B cell (primary cell): Measurements from ENCODE around the gene CLDN4. TPM values are rescaled to one million over a fixed set of nuclear protein-coding genes. Genes with fewer than 3 reads are reported as not detected.

Experiments used
- ATAC-seq: fragments of 200-7000 bp; cut with Tn5 transposase; one replicate; pipeline ENCODE4 v1.10.0; 2021; ENCODE audit warnings: low read depth, mild to moderate bottlenecking, moderate number of reproducible peaks, moderate library complexity
- CTCF ChIA-PET: fragments of 350-600 bp; sonication (Branson Sonifier 250); formaldehyde crosslinking; loops from one replicate; lab custom pipeline; 2021; ENCODE audit warnings: antibody characterized with exemption, inconsistent platforms; lab: Charles Lee
- POLR2A ChIA-PET: fragments of 350-600 bp; sonication (Branson Sonifier 250); formaldehyde crosslinking; loops from one replicate; lab custom pipeline; 2021; ENCODE audit warnings: antibody characterized with exemption; lab: Charles Lee
- DNase-seq: peaks from one replicate; pipeline ENCODE4 v3.0.0; 2013
- H2AFZ ChIP-seq: 2 replicates; pipeline ENCODE4 v1.6.1; 2012; ENCODE audit warnings: mild to moderate bottlenecking, low read depth, low read length; ENCODE audit not compliant: insufficient read depth, poor library complexity, severe bottlenecking
- H3K27ac ChIP-seq, 2 donors: 1 replicate in 1 of 2; 2 replicates in 1 of 2; pipeline ENCODE4 v1.5.1; 2012 to 2013; ENCODE audit warnings: low read length in 2 of 2, mild to moderate bottlenecking in 2 of 2, moderate library complexity in 1 of 2
- H3K27me3 ChIP-seq, 4 experiments: fragments of 200-600 bp in 1 of 4; sonication (generic) in 1 of 4; replicated peaks in 1 of 4; 1 replicate in 2 of 4; 2 replicates in 2 of 4; pipeline versions ENCODE4 v1.6.1 to v1.7.0; 2013 to 2016; ENCODE audit warnings: low read length in 3 of 4, mild to moderate bottlenecking in 2 of 4, mixed read lengths in 1 of 4, moderate library complexity in 1 of 4; ENCODE audit not compliant: insufficient read depth in 4 of 4, control insufficient read depth in 3 of 4; ENCODE audit errors: control extremely low read depth in 1 of 4
- H3K36me3 ChIP-seq, 2 experiments: replicated peaks in 1 of 2; 1 replicate in 1 of 2; 2 replicates in 1 of 2; pipeline versions ENCODE4 v1.6.1 to v1.7.1; 2013; ENCODE audit warnings: low read length in 1 of 2; ENCODE audit not compliant: insufficient read depth in 2 of 2, control insufficient read depth in 1 of 2; ENCODE audit errors: control extremely low read depth in 1 of 2, extremely low read depth in 1 of 2
- H3K4me1 ChIP-seq, 2 donors: fragments of 200-600 bp in 1 of 2; sonication (generic) in 1 of 2; 1 replicate in 1 of 2; 2 replicates in 1 of 2; pipeline versions ENCODE4 v1.5.1 to v1.6.1; 2013 to 2017; ENCODE audit warnings: low read length in 2 of 2; ENCODE audit not compliant: control insufficient read depth in 2 of 2, insufficient read depth in 2 of 2
- H3K4me2 ChIP-seq: replicated peaks from 2 replicates; pipeline ENCODE3; 2012; ENCODE audit warnings: mild to moderate bottlenecking, low read depth, low read length; ENCODE audit not compliant: poor library complexity, severe bottlenecking
- H3K4me3 ChIP-seq, 5 experiments: fragments of 200-600 bp in 1 of 5; sonication (generic) in 1 of 5; 1 replicate in 3 of 5; 2 replicates in 2 of 5; pipeline versions ENCODE4 v1.5.1 to v1.7.0; 2011 to 2016; ENCODE audit warnings: low read length in 4 of 5, mild to moderate bottlenecking in 4 of 5, low read depth in 2 of 5, control low read depth in 1 of 5, moderate library complexity in 1 of 5; ENCODE audit not compliant: insufficient read depth in 1 of 5; ENCODE audit errors: control extremely low read depth in 1 of 5, extremely low read depth in 1 of 5
- H3K79me2 ChIP-seq: fragments of 200-600 bp; sonication (generic); one replicate; pipeline ENCODE4 v1.6.0; 2016; ENCODE audit warnings: low read length; ENCODE audit not compliant: control insufficient read depth, insufficient read depth
- H3K9ac ChIP-seq: fragments of 200-600 bp; sonication (generic); 2 replicates; pipeline ENCODE4 v1.6.1; 2017; ENCODE audit warnings: mild to moderate bottlenecking, low read length, moderate library complexity
- H3K9me3 ChIP-seq, 3 donors: one replicate each; pipeline versions ENCODE4 v1.6.1 to v1.7.1; 2013; ENCODE audit warnings: low read length in 2 of 3; ENCODE audit not compliant: control insufficient read depth in 2 of 3, insufficient read depth in 1 of 3; ENCODE audit errors: control extremely low read depth in 1 of 3
- H4K20me1 ChIP-seq: 2 replicates; pipeline ENCODE4 v1.6.0; 2012; ENCODE audit warnings: mild to moderate bottlenecking, low read length; ENCODE audit not compliant: insufficient read depth, control insufficient read depth, poor library complexity, severe bottlenecking
- H3K27ac Mint-ChIP-seq: one replicate; pipeline ENCODE4 v1.8.0; 2021; ENCODE audit warnings: mixed read lengths
- H3K27me3 Mint-ChIP-seq: one replicate; pipeline ENCODE4 v1.8.0; 2021; ENCODE audit warnings: mixed read lengths
- H3K4me1 Mint-ChIP-seq: one replicate; pipeline ENCODE4 v1.8.0; 2021; ENCODE audit warnings: mixed read lengths
- H3K4me3 Mint-ChIP-seq: one replicate; pipeline ENCODE4 v1.8.0; 2021; ENCODE audit warnings: mixed read lengths
- H3K9me3 Mint-ChIP-seq: one replicate; pipeline ENCODE4 v1.8.0; 2022; ENCODE audit warnings: mixed read lengths; ENCODE audit not compliant: insufficient read depth
- EZH2 ChIP-seq: IDR thresholded peaks from 2 replicates; pipeline ENCODE4 v1.6.1; 2012; ENCODE audit warnings: borderline replicate concordance, low read depth, mild to moderate bottlenecking, moderate library complexity, low read length; ENCODE audit not compliant: insufficient read depth, poor library complexity, severe bottlenecking
- WGBS: methylation state at CpG from one replicate; pipeline ENCODE4 v1.1.5; 2013; ENCODE audit warnings: missing lambda C conversion rate; ENCODE audit not compliant: insufficient coverage; 5-methylcytosine and 5-hydroxymethylcytosine counted together
- intact Hi-C: fragments of 100-400 bp; cut with micrococcal nuclease; formaldehyde crosslinking; loops from one replicate; pipeline ENCODE4 v1.10.0; 2022
- polyA plus RNA-seq: library from polyadenylated mRNA; depleted of rRNA; stranded (reverse); fragments of >200 nt; gene quantifications from 2 replicates; pipeline ENCODE4 v1.2.3, GENCODE V29; 2012
- total RNA-seq, 2 donors: library from RNA; stranded (reverse); fragments of 120-200 nt in 1 of 2; gene quantifications; 1 replicate in 1 of 2; 2 replicates in 1 of 2; pipeline versions ENCODE4 v1.2.3 to v1.2.4, GENCODE V29; 2013 to 2022
- TF ChIP-seq, protein P1 (sequence below): fragments of 200-600 bp; IDR thresholded peaks from one replicate; pipeline ENCODE4 v1.8.0; 2022; ENCODE audit warnings: antibody characterized with exemption, mild to moderate bottlenecking

The CLDN4 gene
- total and polyA plus RNA-seq, 2 donors (not counting 1 experiment from before 2014, with no cell fraction given), result 0.09 TPM; not detected in 1

DNA sequence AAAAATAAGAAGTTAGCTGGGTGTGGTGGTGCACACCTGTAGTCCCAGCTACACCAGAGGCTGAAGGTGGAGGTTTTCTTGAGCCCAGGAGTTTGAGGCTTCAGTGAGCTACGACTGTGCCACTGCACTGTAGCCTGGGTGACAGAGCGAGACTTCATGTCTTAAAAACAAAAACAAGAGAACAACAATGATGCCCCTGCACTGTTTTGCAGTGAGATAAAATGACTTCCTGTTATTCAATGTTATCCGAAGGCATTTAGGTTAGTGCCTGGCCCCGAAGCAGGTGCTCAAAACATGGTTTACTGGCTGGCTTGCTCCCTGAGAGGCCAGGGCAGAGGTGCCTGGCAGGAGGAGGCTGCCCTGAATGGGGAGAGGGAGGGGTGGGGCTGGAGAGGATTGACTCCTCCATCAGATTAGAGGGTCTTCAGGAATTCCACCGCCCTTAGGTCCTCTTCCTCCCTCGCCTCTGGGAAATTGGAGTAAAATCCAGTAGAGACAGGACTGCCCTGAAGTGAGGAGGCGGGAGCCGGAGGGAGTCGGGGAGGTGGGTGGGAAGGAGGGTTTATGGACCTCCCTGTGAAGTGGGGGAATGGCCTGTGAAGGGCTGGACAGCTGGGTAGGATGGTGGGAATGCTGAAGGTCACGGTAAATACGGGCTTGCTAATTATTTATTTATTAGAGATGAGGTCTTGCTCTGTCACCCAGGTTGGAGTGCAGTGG is 6.8 kb upstream of the CLDN4 start:
- Mint-ChIP-seq H3K4me3 (no peak overlapping the region), H3K27me3 (peaks cover 7% of the 10 kb centered on the region), H3K9me3 (no peaks in the 10 kb centered on the region), H3K27ac (no peak overlapping the region), H3K4me1 (peaks cover 28% of the 10 kb centered on the region)
- H3K4me2 ChIP-seq, result no peak overlapping the region
- no peak overlapping the region for H3K27ac ChIP-seq
- intact Hi-C loops, result no loop called here
- DNase-seq (no peak), ATAC-seq (no peak)
- no peaks in the 10 kb centered on the region for H3K36me3 ChIP-seq
- CTCF ChIA-PET, result no interaction called here
- no peak for TF ChIP-seq EZH2
- WGBS, result 92% methylated on average over 7 of the region's 11 CpGs
- no peaks in the 10 kb centered on the region for H3K9me3 ChIP-seq
- H3K79me2 ChIP-seq, result no peaks in the 10 kb centered on the region
- no peaks in the 10 kb centered on the region for H4K20me1 ChIP-seq
- H3K4me1 ChIP-seq, result peaks cover 23 to 24% of the 10 kb centered on the region in 2 donors
- H3K4me3 ChIP-seq, result no peak overlapping the region
- no peak overlapping the region for H3K9ac ChIP-seq
- peaks cover 0 to 5% (median 0%) of the 10 kb centered on the region in 4 experiments for H3K27me3 ChIP-seq
- H2AFZ ChIP-seq, result no peak overlapping the region
- POLR2A ChIA-PET, result no interaction called here

DNA sequence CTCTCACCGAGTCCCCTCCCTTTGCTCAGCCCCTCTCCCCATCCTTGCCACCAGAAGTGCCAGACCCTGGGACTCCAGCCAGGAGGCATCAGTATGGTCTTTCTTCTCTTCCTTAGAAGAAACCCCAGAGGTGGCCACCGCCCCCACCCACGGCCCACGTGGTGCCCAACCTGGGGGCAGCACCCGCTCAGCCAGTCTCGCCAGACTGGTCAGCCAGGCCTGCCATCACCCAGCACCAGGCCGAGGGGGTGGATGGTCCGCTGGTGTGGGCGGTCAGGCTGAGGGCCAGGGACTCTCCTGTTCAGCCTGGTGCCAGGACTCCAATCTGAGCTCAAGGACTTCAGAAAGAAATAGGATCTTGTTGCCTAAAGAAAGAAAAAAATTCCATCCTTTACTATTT is 5.8 kb upstream of the CLDN4 start:
- H3K4me2 ChIP-seq, result no peak overlapping the region
- DNase-seq, result no peak
- CTCF ChIA-PET, result interaction anchor here (0.6 to 5.4 kb wide), 3 partner anchors 29 to 201 kb away, joined by 3 to 31 read pairs (median 15); no protein-coding TSS in a partner anchor

More for the DNA sequence above, 5.8 kb upstream of the CLDN4 start:
- intact Hi-C loops, result no loop called here
- POLR2A ChIA-PET, result no interaction called here
- H3K4me1 Mint-ChIP-seq, result peaks cover 30% of the 10 kb centered on the region
- H3K27me3 ChIP-seq, result peaks cover 0 to 5% (median 0%) of the 10 kb centered on the region in 4 experiments
- WGBS, result 86% methylated on average over 9 of the region's 9 CpGs
- peaks cover 4% of the 10 kb centered on the region for H3K27me3 Mint-ChIP-seq
- no peak overlapping the region for H3K27ac Mint-ChIP-seq
- peaks cover 23 to 24% of the 10 kb centered on the region in 2 donors for H3K4me1 ChIP-seq
- H3K79me2 ChIP-seq, result no peaks in the 10 kb centered on the region
- H3K9me3 Mint-ChIP-seq, result no peaks in the 10 kb centered on the region
- no peak overlapping the region for H3K9ac ChIP-seq
- no peak overlapping the region for H2AFZ ChIP-seq
- H3K4me3 Mint-ChIP-seq, result no peak overlapping the region
- ATAC-seq, result no peak
- no peak overlapping the region for H3K27ac ChIP-seq
- no peaks in the 10 kb centered on the region for H4K20me1 ChIP-seq
- no peaks in the 10 kb centered on the region for H3K36me3 ChIP-seq
- no peaks in the 10 kb centered on the region for H3K9me3 ChIP-seq
- no peak overlapping the region for H3K4me3 ChIP-seq
- TF ChIP-seq, protein P1, sequence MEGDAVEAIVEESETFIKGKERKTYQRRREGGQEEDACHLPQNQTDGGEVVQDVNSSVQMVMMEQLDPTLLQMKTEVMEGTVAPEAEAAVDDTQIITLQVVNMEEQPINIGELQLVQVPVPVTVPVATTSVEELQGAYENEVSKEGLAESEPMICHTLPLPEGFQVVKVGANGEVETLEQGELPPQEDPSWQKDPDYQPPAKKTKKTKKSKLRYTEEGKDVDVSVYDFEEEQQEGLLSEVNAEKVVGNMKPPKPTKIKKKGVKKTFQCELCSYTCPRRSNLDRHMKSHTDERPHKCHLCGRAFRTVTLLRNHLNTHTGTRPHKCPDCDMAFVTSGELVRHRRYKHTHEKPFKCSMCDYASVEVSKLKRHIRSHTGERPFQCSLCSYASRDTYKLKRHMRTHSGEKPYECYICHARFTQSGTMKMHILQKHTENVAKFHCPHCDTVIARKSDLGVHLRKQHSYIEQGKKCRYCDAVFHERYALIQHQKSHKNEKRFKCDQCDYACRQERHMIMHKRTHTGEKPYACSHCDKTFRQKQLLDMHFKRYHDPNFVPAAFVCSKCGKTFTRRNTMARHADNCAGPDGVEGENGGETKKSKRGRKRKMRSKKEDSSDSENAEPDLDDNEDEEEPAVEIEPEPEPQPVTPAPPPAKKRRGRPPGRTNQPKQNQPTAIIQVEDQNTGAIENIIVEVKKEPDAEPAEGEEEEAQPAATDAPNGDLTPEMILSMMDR, result no peak
- no peak for TF ChIP-seq EZH2
